Sigmoid colon (tissue), 7 donors: ENCODE measurements around the gene EHD1. TPM values are rescaled to one million over a fixed set of nuclear protein-coding genes. Genes with fewer than 3 reads are reported as not detected.

Experiments used
- DNase-seq: peaks from one replicate; pipeline ENCODE4 v3.0.0-alpha.2; 2019
- H3K27ac ChIP-seq, 4 donors: fragments of 200-600 bp; sonication (generic); one replicate each; pipeline ENCODE4 v1.5.1; 2016 to 2019; ENCODE audit warnings: mild to moderate bottlenecking in 1 of 4
- H3K27me3 ChIP-seq, 3 donors: fragments of 200-600 bp; sonication (generic); one replicate each; pipeline ENCODE4 v1.5.1; 2019; ENCODE audit warnings: mild to moderate bottlenecking in 1 of 3
- H3K36me3 ChIP-seq, 4 donors: fragments of 200-600 bp; sonication (generic); one replicate each; pipeline ENCODE4 v1.5.1; 2016 to 2019
- H3K4me1 ChIP-seq, 4 donors: fragments of 200-600 bp; sonication (generic); one replicate each; pipeline ENCODE4 v1.5.1; 2017 to 2019
- H3K4me3 ChIP-seq, 4 donors: fragments of 200-600 bp; sonication (generic); one replicate each; pipeline ENCODE4 v1.5.1; 2017 to 2019; ENCODE audit warnings: mild to moderate bottlenecking in 2 of 4, moderate library complexity in 1 of 4
- H3K9me3 ChIP-seq, 4 donors: fragments of 200-600 bp in 3 of 4; sonication (generic) in 3 of 4; one replicate each; pipeline versions ENCODE4 v1.5.1 to v1.6.1; 2013 to 2019
- EP300 ChIP-seq, 4 donors: sonication (generic); formaldehyde crosslinking; IDR thresholded peaks; one replicate each; pipeline ENCODE4 v1.6.1; 2017; ENCODE audit warnings: antibody characterized with exemption in 4 of 4
- POLR2A ChIP-seq, 2 donors: fragments of 450-650 bp; IDR thresholded peaks; one replicate each; pipeline ENCODE4 v1.6.1; 2016; ENCODE audit warnings: antibody characterized with exemption in 2 of 2, mild to moderate bottlenecking in 2 of 2, moderate library complexity in 2 of 2
- POLR2AphosphoS5 ChIP-seq, 4 donors: sonication (generic); formaldehyde crosslinking; IDR thresholded peaks; one replicate each; pipeline ENCODE4 v1.6.1; 2017; ENCODE audit warnings: antibody characterized with exemption in 4 of 4
- WGBS, 2 donors: extraction: QIAGEN DNeasy Blood & Tissue Kit; methylation state at CpG; one replicate each; pipeline ENCODE4 v1.1.7; 2013; 5-methylcytosine and 5-hydroxymethylcytosine counted together
- intact Hi-C: fragments of 100-400 bp; cut with DNase I; formaldehyde crosslinking; loops from one replicate; pipeline ENCODE4 v1.15.1; 2023
- polyA plus RNA-seq, 3 donors: library from polyadenylated mRNA; stranded (reverse); fragments of 200-250 nt; gene quantifications; one replicate each; pipeline ENCODE4 v1.2.3, GENCODE V29; 2013
- total RNA-seq, 4 donors: library from RNA; depleted of rRNA; stranded (reverse); fragments of >200 nt; gene quantifications; one replicate each; pipeline ENCODE4 v1.1.0, GENCODE V29; 2016
- TF ChIP-seq, protein P1 (sequence below), 4 experiments: fragments of 450-650 bp in 3 of 4; fragments of 200-600 bp in 1 of 4; IDR thresholded peaks; one replicate each; pipeline ENCODE4 v1.5.1; 2016 to 2019; ENCODE audit warnings: antibody characterized with exemption in 4 of 4, mild to moderate bottlenecking in 3 of 4, moderate library complexity in 2 of 4
- donor health status: healthy with polysubstance abuse.
- donor health status: Bipolar disorder and iron deficiency.
- donor health status: healthy.

The EHD1 gene
- total and polyA plus RNA-seq, 7 donors = 27.0 to 73.1 (median 40.0) TPM

DNA sequence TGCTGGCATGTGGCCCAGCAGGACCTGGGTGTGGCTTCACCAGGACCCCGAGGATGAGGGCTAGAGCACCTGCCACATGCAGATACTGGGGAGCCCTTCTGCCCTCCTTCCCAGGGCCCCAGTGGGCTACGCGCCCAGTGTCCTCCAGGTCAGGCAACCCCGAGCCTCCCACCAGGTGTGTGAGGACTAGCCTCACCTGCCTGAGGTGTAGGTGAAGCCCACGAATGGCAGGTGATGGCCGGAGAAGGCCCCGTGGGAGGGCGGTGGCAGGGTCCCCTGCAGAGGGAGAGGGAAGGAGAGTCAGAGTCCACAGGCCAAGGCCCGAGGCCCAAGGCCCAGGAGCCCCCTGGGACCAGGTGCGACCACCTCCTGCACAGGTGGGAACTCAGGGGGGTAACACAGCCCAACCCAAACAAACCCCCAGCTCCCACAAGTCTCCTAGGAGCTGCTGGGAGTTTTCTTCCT lies 40.5 kb downstream of the EHD1 start:
- TF ChIP-seq POLR2AphosphoS5 (IDR thresholded peaks at IDR 0.05) (no peak), EP300 (IDR thresholded peaks at IDR 0.05) (no peak), POLR2A (IDR thresholded peaks at IDR 0.05) (no peak)
- TF ChIP-seq, protein P1, sequence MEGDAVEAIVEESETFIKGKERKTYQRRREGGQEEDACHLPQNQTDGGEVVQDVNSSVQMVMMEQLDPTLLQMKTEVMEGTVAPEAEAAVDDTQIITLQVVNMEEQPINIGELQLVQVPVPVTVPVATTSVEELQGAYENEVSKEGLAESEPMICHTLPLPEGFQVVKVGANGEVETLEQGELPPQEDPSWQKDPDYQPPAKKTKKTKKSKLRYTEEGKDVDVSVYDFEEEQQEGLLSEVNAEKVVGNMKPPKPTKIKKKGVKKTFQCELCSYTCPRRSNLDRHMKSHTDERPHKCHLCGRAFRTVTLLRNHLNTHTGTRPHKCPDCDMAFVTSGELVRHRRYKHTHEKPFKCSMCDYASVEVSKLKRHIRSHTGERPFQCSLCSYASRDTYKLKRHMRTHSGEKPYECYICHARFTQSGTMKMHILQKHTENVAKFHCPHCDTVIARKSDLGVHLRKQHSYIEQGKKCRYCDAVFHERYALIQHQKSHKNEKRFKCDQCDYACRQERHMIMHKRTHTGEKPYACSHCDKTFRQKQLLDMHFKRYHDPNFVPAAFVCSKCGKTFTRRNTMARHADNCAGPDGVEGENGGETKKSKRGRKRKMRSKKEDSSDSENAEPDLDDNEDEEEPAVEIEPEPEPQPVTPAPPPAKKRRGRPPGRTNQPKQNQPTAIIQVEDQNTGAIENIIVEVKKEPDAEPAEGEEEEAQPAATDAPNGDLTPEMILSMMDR (IDR thresholded peaks at IDR 0.05) = no peak
- DNase-seq = no peak
- 87 to 90% methylated on average over 10 of the region's 10 CpGs for WGBS, 2 donors
- H3K4me3 ChIP-seq = no peak overlapping the region
- H3K4me1 ChIP-seq = no peaks in the 10 kb centered on the region
- no peaks in the 10 kb centered on the region for H3K27me3 ChIP-seq
- intact Hi-C loops = no loop called here
- H3K36me3 ChIP-seq = no peaks in the 10 kb centered on the region
- H3K9me3 ChIP-seq = no peaks in the 10 kb centered on the region
- H3K27ac ChIP-seq = no peak overlapping the region

DNA sequence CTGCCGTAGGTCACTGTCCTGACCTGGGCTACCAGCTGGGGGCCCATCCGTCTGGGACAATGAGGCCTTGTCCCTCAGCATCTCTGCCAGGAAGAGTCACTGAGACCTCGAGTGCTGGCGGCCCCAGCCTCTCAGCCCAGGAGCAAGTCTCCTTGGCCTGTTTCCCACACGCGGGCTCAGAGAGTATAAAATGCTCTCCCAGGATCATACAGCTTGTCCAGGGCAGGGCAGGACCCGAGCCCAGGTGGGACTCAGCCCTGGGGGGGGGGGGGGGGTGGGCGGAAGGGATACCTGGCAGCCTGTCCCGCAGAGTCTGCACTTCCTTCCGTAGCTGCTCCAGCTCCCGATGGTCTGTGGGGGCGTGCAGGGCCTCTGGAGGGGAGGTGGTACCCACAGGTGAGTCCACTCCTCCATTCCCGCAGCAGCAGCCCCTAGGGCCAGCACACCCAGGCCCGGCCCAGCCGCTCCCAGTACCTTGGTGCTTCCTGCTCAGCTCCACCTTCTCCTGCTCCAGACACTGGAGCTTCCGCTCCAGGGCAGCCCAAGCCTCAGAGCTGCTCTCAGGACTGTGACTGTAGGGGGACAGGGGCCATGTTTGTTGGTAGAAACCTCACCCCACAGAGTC lies 41.9 kb downstream of the EHD1 start:
- Histone ChIP-seq H3K4me1 (no peaks in the 10 kb centered on the region), H3K27me3 (no peaks in the 10 kb centered on the region), H3K9me3 (no peaks in the 10 kb centered on the region), H3K4me3 (no peak overlapping the region), H3K27ac (no peak overlapping the region), H3K36me3 (no peaks in the 10 kb centered on the region)
- no peak for TF ChIP-seq POLR2A (IDR thresholded peaks at IDR 0.05)
- TF ChIP-seq, protein P1 (IDR thresholded peaks at IDR 0.05) = no peak
- TF ChIP-seq POLR2AphosphoS5 (IDR thresholded peaks at IDR 0.05) = no peak
- no peak for TF ChIP-seq EP300 (IDR thresholded peaks at IDR 0.05)
- no peak for DNase-seq
- intact Hi-C loops = no loop called here
- 84 to 91% methylated on average over 16 of the region's 16 CpGs for WGBS, 2 donors

DNA sequence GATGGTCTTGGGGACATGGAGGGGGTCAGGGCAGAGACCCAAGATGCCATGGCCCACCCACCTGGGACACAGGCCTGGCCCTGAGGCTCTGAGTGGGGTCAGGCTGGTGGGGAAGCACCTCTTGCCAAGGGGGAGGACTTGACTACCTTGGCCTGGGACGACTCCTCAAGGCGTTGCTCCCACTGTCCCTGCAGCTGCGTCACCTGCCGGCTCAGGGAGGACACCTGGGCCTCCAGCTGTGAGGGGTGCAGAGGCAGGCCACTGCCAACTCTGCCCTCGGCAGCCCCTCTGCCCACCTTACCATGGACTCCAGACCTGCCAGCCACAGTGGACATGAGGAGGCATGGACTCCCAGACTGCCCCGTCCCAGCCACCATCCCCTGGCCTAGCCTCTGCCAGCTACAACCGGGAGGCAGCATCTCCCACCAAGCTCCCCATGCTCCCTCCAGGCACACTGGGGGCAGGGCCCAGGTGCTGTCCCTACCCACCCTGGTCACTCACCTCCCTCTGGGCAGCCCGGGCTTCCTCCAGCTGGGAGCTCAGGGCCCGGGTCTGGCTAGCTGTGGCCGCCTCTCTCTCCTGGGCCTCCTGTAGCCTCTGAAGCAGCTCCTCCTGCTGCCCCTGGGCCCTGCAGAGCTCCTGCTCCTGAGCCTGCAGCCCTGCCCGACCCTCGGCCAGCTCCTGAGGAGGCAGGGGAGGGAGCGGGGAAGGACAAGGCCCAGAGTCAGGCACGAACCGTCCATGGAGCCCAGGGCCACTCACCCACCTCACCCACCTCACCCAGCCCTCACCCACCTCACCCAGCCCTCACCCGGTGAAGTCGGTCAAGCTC lies 42.6 kb downstream of the EHD1 start:
- Histone ChIP-seq H3K9me3 (no peaks in the 10 kb centered on the region), H3K27ac (no peak overlapping the region), H3K36me3 (no peaks in the 10 kb centered on the region), H3K4me1 (no peaks in the 10 kb centered on the region), H3K4me3 (no peak overlapping the region), H3K27me3 (no peaks in the 10 kb centered on the region)
- no peak for DNase-seq
- TF ChIP-seq, protein P1 (IDR thresholded peaks at IDR 0.05) = no peak
- TF ChIP-seq POLR2AphosphoS5 (IDR thresholded peaks at IDR 0.05) = no peak
- 87 to 94% methylated on average over 17 of the region's 17 CpGs for WGBS, 2 donors
- intact Hi-C loops = no loop called here

DNA sequence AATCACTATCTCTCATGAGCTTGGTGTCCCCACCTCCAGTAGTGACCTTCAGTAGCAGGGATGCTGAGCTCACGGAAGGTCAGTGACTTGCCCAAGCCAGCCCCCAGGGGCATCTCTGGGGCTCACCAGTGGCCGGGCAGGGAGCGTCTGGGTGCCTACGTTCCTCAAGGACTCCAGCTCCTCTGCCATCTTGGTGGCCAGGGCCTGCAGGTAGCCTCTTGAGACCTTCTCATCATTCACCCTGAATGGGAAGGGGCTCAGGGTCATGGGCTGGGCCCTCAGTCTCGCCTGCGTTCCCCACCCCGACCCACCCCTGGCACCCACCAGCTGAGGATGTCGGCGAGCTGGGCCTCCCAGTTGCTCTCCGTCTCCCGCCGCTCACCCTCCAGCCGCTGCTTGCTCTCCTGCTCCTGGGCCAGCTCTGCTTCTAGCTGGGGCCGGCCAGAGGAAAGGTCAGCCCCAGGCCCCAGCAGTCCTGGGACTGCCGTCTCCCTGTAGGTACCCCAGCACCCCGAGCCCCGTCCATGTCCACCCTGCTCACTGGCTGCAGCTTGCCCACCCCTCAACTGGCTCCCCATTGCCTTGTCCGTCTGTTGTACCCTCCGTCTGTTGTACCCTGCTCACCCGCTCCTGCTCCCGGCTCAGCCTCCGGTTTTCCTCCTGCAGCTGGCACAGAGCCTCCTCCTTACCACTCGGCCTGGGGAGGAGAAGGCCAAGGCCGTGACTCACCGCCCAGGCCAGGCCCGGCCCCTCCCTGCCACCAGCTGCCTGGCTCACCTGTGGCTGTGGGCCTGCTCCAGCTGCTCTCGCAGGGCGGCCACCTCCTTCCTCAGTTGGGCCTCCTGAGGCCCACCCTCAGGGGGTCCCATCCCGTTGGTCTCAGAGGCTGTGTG lies 43.5 kb downstream of the EHD1 start:
- no peaks in the 10 kb centered on the region for H3K36me3 ChIP-seq
- H3K4me1 ChIP-seq = no peaks in the 10 kb centered on the region
- H3K9me3 ChIP-seq = no peaks in the 10 kb centered on the region
- DNase-seq = no peak
- no peak overlapping the region for H3K27ac ChIP-seq
- WGBS, 2 donors = 70 to 88% methylated on average over 29 of the region's 29 CpGs
- TF ChIP-seq POLR2A (IDR thresholded peaks at IDR 0.05) = no peak
- TF ChIP-seq EP300 (IDR thresholded peaks at IDR 0.05) = no peak
- TF ChIP-seq, protein P1 (IDR thresholded peaks at IDR 0.05) = no peak
- no peak for TF ChIP-seq POLR2AphosphoS5 (IDR thresholded peaks at IDR 0.05)
- H3K4me3 ChIP-seq = no peak overlapping the region
- H3K27me3 ChIP-seq = no peaks in the 10 kb centered on the region
- intact Hi-C loops = no loop called here
